Upper lobe of left lung (tissue), 6 donors: ENCODE data around the gene SLC35B4. TPM values are rescaled to one million over a fixed set of nuclear protein-coding genes. Genes with fewer than 3 reads are reported as not detected.

Experiments used
- ATAC-seq, 2 donors: fragments of 200-7000 bp; cut with Tn5 transposase; one replicate each; pipeline ENCODE4 v1.9.1; 2022; ENCODE audit warnings: mild to moderate bottlenecking in 2 of 2, moderate library complexity in 2 of 2; ENCODE audit not compliant: low FRiP score in 2 of 2
- DNase-seq, 2 donors: peaks; one replicate each; pipeline ENCODE4 v3.0.0-alpha.2; 2019 to 2020
- H3K27ac ChIP-seq, 4 donors: fragments of 200-600 bp; sonication (generic); one replicate each; pipeline ENCODE4 v1.5.1; 2016 to 2019
- H3K27me3 ChIP-seq, 4 donors: fragments of 200-600 bp; sonication (generic); one replicate each; pipeline ENCODE4 v1.5.1; 2017 to 2019
- H3K36me3 ChIP-seq, 4 donors: fragments of 200-600 bp; sonication (generic); one replicate each; pipeline ENCODE4 v1.5.1; 2016 to 2019
- H3K4me1 ChIP-seq, 4 donors: fragments of 200-600 bp; sonication (generic); one replicate each; pipeline ENCODE4 v1.5.1; 2018 to 2019
- H3K4me3 ChIP-seq, 4 donors: fragments of 200-600 bp; sonication (generic); one replicate each; pipeline ENCODE4 v1.5.1; 2017 to 2019; ENCODE audit warnings: mild to moderate bottlenecking in 2 of 4, moderate library complexity in 1 of 4
- H3K9me3 ChIP-seq, 4 donors: fragments of 200-600 bp; sonication (generic); one replicate each; pipeline ENCODE4 v1.5.1; 2018 to 2019
- EP300 ChIP-seq, 4 donors: sonication (generic); formaldehyde crosslinking; IDR thresholded peaks; one replicate each; pipeline ENCODE4 v1.5.1; 2017; ENCODE audit warnings: antibody characterized with exemption in 4 of 4, control low read depth in 2 of 4
- POLR2A ChIP-seq, 4 donors: fragments of 450-650 bp; IDR thresholded peaks; one replicate each; pipeline ENCODE4 v1.5.1; 2016 to 2017; ENCODE audit warnings: antibody characterized with exemption in 4 of 4, mild to moderate bottlenecking in 2 of 4
- POLR2AphosphoS5 ChIP-seq, 2 donors: sonication (generic); formaldehyde crosslinking; IDR thresholded peaks; one replicate each; pipeline ENCODE4 v1.5.1; 2017; ENCODE audit warnings: antibody characterized with exemption in 2 of 2
- WGBS, 2 donors: methylation state at CpG; one replicate each; pipeline ENCODE4 v1.1.5; 2017 to 2018; 5-methylcytosine and 5-hydroxymethylcytosine counted together
- total RNA-seq, 6 donors: library from RNA; depleted of rRNA in 4 of 6; stranded (reverse); fragments of >200 nt in 4 of 6; gene quantifications; one replicate each; pipeline versions ENCODE4 v1.1.0 to v1.2.1, GENCODE V29; 2016 to 2021
- TF ChIP-seq, protein P1 (sequence below), 6 experiments: fragments of 450-650 bp in 4 of 6; fragments of 200-600 bp in 2 of 6; sonication (generic) in 2 of 6; IDR thresholded peaks; one replicate each; pipeline ENCODE4 v1.5.1; 2016 to 2019; ENCODE audit warnings: antibody characterized with exemption in 6 of 6
- donor health status: DM: no; HTN: no; CAD: no; lungs with moderate emphysema.
- donor health status: DM: no; HTN: yes; CAD: no; lungs with severe emphysema.

Gene SLC35B4
- total RNA-seq, 6 donors from 2014 or later: 1.8 to 16.8 (median 11.2) TPM

DNA sequence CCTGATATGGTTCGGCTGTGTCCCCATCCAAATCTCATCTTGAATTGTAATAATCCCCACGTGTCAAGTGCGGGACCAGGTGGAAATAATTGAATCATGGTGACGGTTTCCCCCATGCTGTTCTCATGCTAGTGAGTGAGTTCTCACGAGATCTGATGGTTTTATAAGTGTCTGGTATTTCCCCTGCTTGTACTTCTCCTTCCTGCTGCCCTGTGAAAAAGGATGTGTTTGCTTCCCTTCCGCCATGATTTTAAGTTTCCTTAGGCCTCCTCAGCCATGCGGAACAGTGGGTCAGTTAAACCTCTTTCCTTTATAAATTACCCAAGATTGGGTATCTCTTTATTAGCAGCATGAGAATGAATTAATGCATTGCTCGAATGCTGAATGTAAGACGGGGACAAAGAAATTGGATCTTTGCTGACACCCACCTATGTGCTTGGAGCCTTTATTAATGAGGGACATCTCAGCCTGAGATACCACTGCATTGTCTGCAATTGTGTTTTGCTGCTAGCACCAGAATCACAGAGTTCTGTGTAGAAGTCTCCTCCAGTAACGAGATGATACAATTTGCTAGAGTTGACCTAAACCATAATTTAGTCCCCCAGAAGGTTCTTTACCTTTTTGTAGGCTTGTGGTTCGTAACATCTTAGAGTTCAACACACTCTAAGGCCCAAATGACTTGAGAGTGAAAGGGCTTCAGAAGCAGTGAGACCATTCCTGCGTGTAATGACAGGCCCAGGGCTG, 28.6 kb downstream of the SLC35B4 start:
- Histone ChIP-seq H3K36me3 (peaks cover 0 to 3% (median 0%) of the 10 kb centered on the region in 4 donors), H3K4me1 (no peaks in the 10 kb centered on the region), H3K27ac (no peak overlapping the region), H3K27me3 (no peaks in the 10 kb centered on the region), H3K9me3 (no peaks in the 10 kb centered on the region), H3K4me3 (no peak overlapping the region)
- TF ChIP-seq, protein P1, sequence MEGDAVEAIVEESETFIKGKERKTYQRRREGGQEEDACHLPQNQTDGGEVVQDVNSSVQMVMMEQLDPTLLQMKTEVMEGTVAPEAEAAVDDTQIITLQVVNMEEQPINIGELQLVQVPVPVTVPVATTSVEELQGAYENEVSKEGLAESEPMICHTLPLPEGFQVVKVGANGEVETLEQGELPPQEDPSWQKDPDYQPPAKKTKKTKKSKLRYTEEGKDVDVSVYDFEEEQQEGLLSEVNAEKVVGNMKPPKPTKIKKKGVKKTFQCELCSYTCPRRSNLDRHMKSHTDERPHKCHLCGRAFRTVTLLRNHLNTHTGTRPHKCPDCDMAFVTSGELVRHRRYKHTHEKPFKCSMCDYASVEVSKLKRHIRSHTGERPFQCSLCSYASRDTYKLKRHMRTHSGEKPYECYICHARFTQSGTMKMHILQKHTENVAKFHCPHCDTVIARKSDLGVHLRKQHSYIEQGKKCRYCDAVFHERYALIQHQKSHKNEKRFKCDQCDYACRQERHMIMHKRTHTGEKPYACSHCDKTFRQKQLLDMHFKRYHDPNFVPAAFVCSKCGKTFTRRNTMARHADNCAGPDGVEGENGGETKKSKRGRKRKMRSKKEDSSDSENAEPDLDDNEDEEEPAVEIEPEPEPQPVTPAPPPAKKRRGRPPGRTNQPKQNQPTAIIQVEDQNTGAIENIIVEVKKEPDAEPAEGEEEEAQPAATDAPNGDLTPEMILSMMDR (IDR thresholded peaks at IDR 0.05): no peak
- no peak for TF ChIP-seq EP300 (IDR thresholded peaks at IDR 0.05)
- TF ChIP-seq POLR2AphosphoS5 (IDR thresholded peaks at IDR 0.05): no peak
- TF ChIP-seq POLR2A (IDR thresholded peaks at IDR 0.05): no peak
- DNase-seq: no peak
- no peak for ATAC-seq
- 78 to 81% methylated on average over 12 of the region's 12 CpGs for WGBS, 2 donors

DNA sequence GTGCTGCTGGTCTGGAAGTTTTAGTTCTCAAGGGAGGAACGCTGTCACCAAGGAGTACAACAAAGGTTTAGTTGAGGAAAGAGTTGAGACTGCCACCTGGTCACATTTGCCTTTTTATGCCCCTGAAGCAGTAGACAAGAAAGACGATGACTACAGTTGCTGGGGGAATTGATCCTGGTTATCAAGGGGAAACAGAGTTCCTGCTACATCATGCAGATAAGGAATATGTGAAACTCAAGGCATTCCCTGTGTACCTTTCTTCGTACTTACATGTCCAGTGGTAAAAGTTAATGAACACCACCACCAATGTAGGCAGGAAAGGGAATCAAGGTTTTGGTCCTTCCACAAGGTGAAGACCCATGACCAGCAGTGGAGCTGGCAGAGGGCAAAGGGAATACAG, 31.8 kb downstream of the SLC35B4 start:
- Histone ChIP-seq H3K36me3 (no peaks in the 10 kb centered on the region), H3K4me1 (no peaks in the 10 kb centered on the region), H3K9me3 (no peaks in the 10 kb centered on the region), H3K4me3 (no peak overlapping the region), H3K27me3 (no peaks in the 10 kb centered on the region), H3K27ac (no peak overlapping the region)
- 65 to 79% methylated on average over 3 of the region's 3 CpGs for WGBS, 2 donors
- DNase-seq: no peak
- TF ChIP-seq EP300 (IDR thresholded peaks at IDR 0.05) (no peak), POLR2AphosphoS5 (IDR thresholded peaks at IDR 0.05) (no peak), POLR2A (IDR thresholded peaks at IDR 0.05) (no peak)
- TF ChIP-seq, protein P1 (IDR thresholded peaks at IDR 0.05): no peak
- no peak for ATAC-seq

DNA sequence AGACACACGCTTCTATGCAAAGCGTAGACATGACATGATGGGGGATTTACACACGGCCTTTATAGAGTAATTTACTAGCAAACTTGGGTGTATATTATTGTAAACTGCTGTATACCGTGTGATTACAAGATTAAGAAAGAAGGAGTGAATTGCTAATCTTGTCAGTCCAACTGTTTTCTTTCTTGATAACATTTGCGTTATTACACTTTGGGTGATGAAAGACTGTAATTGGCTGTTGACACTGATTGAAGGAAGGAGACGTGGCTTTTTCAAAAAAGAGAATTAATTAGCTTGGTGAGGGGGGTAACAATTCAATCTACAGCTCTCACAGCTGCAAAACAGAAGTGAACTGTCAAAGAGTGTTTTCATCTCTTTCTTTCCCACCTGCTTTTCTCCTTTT, 32.7 kb downstream of the SLC35B4 start:
- Histone ChIP-seq H3K36me3 (no peaks in the 10 kb centered on the region), H3K4me1 (no peaks in the 10 kb centered on the region), H3K9me3 (no peaks in the 10 kb centered on the region), H3K27ac (no peak overlapping the region), H3K4me3 (no peak overlapping the region), H3K27me3 (no peaks in the 10 kb centered on the region)
- TF ChIP-seq EP300 (IDR thresholded peaks at IDR 0.05) (no peak), POLR2A (IDR thresholded peaks at IDR 0.05) (no peak)
- ATAC-seq (no peak), DNase-seq (no peak)
- 69% methylated on average over 6 of the region's 6 CpGs for WGBS, 2 donors

DNA sequence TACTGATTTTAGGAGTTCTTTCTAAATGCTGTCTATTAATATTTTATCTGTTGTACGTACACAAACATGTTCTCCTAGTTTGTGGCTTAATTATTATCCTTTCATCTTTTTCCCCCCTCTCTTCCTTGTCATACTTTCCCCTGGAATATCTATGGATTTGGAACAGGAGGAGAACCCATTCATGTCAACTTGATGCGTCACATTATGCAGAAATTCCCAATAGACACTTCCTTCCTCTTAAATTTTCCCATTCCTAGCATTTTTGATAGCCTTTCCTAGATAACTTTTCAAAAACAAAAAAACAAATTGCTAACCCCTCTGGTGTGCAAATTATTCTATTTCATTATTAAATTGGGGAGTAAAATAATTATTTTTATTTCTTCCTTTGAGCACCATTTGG, 36.2 kb downstream of the SLC35B4 start:
- H3K36me3 ChIP-seq: no peaks in the 10 kb centered on the region
- 92 to 100% methylated on average over 2 of the region's 2 CpGs for WGBS, 2 donors
- ATAC-seq: no peak
- no peak overlapping the region for H3K4me3 ChIP-seq
- no peak overlapping the region for H3K27ac ChIP-seq
- TF ChIP-seq EP300 (IDR thresholded peaks at IDR 0.05) (no peak), POLR2AphosphoS5 (IDR thresholded peaks at IDR 0.05) (no peak), POLR2A (IDR thresholded peaks at IDR 0.05) (no peak)
- TF ChIP-seq, protein P1 (IDR thresholded peaks at IDR 0.05): no peak
- no peak for DNase-seq
- H3K9me3 ChIP-seq: no peaks in the 10 kb centered on the region
- H3K4me1 ChIP-seq: no peaks in the 10 kb centered on the region
- no peaks in the 10 kb centered on the region for H3K27me3 ChIP-seq

DNA sequence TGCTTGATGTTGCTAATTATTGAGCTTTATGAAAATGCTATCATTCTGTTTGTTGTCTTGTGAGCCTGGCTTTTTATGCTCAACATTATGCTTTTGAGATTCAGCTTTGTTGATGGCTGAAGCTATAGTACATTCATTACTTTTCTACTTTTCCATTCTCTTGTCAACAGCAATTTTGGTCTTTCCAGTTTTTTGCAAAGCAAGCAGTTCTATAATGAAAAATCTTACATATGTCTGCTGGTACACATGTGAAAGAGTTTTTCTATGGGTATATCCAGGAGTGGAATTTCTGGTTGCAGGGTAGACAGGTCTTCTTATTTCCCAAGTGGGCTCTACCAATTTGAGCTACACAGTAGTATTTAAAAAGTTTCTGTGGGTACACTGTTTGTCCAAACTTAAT, 36.8 kb downstream of the SLC35B4 start:
- H3K4me3 ChIP-seq: no peak overlapping the region
- H3K36me3 ChIP-seq: no peaks in the 10 kb centered on the region
- no peaks in the 10 kb centered on the region for H3K27me3 ChIP-seq
- no peak for TF ChIP-seq POLR2A (IDR thresholded peaks at IDR 0.05)
- TF ChIP-seq, protein P1 (IDR thresholded peaks at IDR 0.05): no peak
- TF ChIP-seq EP300 (IDR thresholded peaks at IDR 0.05): no peak
- TF ChIP-seq POLR2AphosphoS5 (IDR thresholded peaks at IDR 0.05): no peak
- no peaks in the 10 kb centered on the region for H3K9me3 ChIP-seq
- H3K27ac ChIP-seq: no peak overlapping the region
- DNase-seq (no peak), ATAC-seq (no peak)
- no peaks in the 10 kb centered on the region for H3K4me1 ChIP-seq
